HL-60 (cell line): ENCODE results near the gene SIRT6.
"Not testable (repeated sequence)": the region's sequence is repeated elsewhere in the genome, so short reads cannot be mapped to it uniquely, and the experiment has no call there.

Experiments used
- TF ChIP-seq, protein P1 (sequence below): IDR thresholded peaks from one replicate; pipeline ENCODE4 v1.5.1; 2011; ENCODE audit warnings: low read length, control low read depth, inconsistent platforms; ENCODE audit not compliant: insufficient read depth
- TF ChIP-seq, protein P2 (sequence below): IDR thresholded peaks from 2 replicates; pipeline ENCODE4 v1.6.1; 2012; ENCODE audit warnings: low read depth; ENCODE audit not compliant: insufficient replicate concordance

GRCh38 chr19:4231521-4231920 lies 49.2 kb upstream of the SIRT6 start:
- TF ChIP-seq, protein P1, sequence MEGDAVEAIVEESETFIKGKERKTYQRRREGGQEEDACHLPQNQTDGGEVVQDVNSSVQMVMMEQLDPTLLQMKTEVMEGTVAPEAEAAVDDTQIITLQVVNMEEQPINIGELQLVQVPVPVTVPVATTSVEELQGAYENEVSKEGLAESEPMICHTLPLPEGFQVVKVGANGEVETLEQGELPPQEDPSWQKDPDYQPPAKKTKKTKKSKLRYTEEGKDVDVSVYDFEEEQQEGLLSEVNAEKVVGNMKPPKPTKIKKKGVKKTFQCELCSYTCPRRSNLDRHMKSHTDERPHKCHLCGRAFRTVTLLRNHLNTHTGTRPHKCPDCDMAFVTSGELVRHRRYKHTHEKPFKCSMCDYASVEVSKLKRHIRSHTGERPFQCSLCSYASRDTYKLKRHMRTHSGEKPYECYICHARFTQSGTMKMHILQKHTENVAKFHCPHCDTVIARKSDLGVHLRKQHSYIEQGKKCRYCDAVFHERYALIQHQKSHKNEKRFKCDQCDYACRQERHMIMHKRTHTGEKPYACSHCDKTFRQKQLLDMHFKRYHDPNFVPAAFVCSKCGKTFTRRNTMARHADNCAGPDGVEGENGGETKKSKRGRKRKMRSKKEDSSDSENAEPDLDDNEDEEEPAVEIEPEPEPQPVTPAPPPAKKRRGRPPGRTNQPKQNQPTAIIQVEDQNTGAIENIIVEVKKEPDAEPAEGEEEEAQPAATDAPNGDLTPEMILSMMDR: not testable (repeated sequence)
- TF ChIP-seq, protein P2, sequence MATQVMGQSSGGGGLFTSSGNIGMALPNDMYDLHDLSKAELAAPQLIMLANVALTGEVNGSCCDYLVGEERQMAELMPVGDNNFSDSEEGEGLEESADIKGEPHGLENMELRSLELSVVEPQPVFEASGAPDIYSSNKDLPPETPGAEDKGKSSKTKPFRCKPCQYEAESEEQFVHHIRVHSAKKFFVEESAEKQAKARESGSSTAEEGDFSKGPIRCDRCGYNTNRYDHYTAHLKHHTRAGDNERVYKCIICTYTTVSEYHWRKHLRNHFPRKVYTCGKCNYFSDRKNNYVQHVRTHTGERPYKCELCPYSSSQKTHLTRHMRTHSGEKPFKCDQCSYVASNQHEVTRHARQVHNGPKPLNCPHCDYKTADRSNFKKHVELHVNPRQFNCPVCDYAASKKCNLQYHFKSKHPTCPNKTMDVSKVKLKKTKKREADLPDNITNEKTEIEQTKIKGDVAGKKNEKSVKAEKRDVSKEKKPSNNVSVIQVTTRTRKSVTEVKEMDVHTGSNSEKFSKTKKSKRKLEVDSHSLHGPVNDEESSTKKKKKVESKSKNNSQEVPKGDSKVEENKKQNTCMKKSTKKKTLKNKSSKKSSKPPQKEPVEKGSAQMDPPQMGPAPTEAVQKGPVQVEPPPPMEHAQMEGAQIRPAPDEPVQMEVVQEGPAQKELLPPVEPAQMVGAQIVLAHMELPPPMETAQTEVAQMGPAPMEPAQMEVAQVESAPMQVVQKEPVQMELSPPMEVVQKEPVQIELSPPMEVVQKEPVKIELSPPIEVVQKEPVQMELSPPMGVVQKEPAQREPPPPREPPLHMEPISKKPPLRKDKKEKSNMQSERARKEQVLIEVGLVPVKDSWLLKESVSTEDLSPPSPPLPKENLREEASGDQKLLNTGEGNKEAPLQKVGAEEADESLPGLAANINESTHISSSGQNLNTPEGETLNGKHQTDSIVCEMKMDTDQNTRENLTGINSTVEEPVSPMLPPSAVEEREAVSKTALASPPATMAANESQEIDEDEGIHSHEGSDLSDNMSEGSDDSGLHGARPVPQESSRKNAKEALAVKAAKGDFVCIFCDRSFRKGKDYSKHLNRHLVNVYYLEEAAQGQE: not testable (repeated sequence)
